IPS-NIHi7 (cell line): ENCODE measurements around the gene TREM1.

Source experiments
- DNase-seq: peaks from one replicate; pipeline ENCODE4 v3.0.0; 2012; ENCODE audit warnings: mixed read lengths; ENCODE audit errors: extremely low spot score

The TREM1 gene

GRCh38 chr6:41286544-41287346 lies at the start of gene TREM1:
TSS of gene TREM1 (minus strand) at chr6:41286682. CDS start at chr6:41286655, 27 bp downstream.
- no peak for DNase-seq

GRCh38 chr6:41335943-41336342 lies 49.5 kb upstream of the TREM1 start:
- no peak for DNase-seq

- DNase-seq: no peak
Observed at GRCh38 chr6:41335296-41335695, 48.8 kb upstream of the TREM1 start, which contains the start of gene NCR2. TSS of gene NCR2 (plus strand) at chr6:41335608. CDS start at chr6:41335877, 269 bp downstream.

GRCh38 chr6:41334482-41335040 lies 48.1 kb upstream of the TREM1 start:
- DNase-seq: no peak

GRCh38 chr6:41332842-41333736 lies 46.6 kb upstream of the TREM1 start:
- no peak for DNase-seq

- no peak for DNase-seq
Observed at GRCh38 chr6:41332241-41332640, 45.8 kb upstream of the TREM1 start.

- DNase-seq: no peak
Observed at GRCh38 chr6:41331401-41332150, 45.1 kb upstream of the TREM1 start.

- no peak for DNase-seq
Observed at GRCh38 chr6:41327177-41327576, 40.7 kb upstream of the TREM1 start.

- DNase-seq: no peak
Observed at GRCh38 chr6:41326092-41326491, 39.6 kb upstream of the TREM1 start.

- DNase-seq: no peak
Observed at GRCh38 chr6:41325446-41326066, 39.1 kb upstream of the TREM1 start.

GRCh38 chr6:41321183-41321582 lies 34.7 kb upstream of the TREM1 start:
- no peak for DNase-seq

GRCh38 chr6:41318654-41319565 lies 32.4 kb upstream of the TREM1 start:
- DNase-seq: peak; percentile 92

- DNase-seq: no peak
Observed at GRCh38 chr6:41318261-41318653, 31.8 kb upstream of the TREM1 start.

GRCh38 chr6:41315943-41316620 lies 29.6 kb upstream of the TREM1 start:
- no peak for DNase-seq

GRCh38 chr6:41315203-41315602 lies 28.7 kb upstream of the TREM1 start:
- DNase-seq: no peak

- peak; percentile 71 for DNase-seq
Observed at GRCh38 chr6:41306187-41306854, 19.8 kb upstream of the TREM1 start.

- no peak for DNase-seq
Observed at GRCh38 chr6:41302638-41303037, 16.2 kb upstream of the TREM1 start.

- DNase-seq: no peak
Observed at GRCh38 chr6:41298785-41299502, 12.5 kb upstream of the TREM1 start.
